NOMO-1 treated with dmso at 0.1 percent for 144 hours (cell line): ENCODE data around the gene KRTAP5-3.
"Not testable (repeated sequence)": the region's sequence is repeated elsewhere in the genome, so short reads cannot be mapped to it uniquely, and the experiment has no call there.

Source experiments
- DNase-seq: peaks from one replicate; lab custom pipeline; 2025; ENCODE audit not compliant: unreplicated experiment; lab: John Stamatoyannopoulos, UW

Gene KRTAP5-3

GRCh38 chr11:1584661-1585370, 23.4 kb downstream of the KRTAP5-3 start, which contains the start of gene KRTAP5-1:
TSS of gene KRTAP5-1 (minus strand) at chr11:1585283. CDS start at chr11:1585249, 34 bp downstream.
- not testable (repeated sequence) for DNase-seq

- DNase-seq = not testable (repeated sequence)
Observed at GRCh38 chr11:1582909-1583308, 25.4 kb downstream of the KRTAP5-3 start.

GRCh38 chr11:1581976-1582375, 26.3 kb downstream of the KRTAP5-3 start:
- no peak for DNase-seq

- DNase-seq = no peak
Observed at GRCh38 chr11:1576825-1577224, 31.4 kb downstream of the KRTAP5-3 start.

GRCh38 chr11:1575756-1576155, 32.5 kb downstream of the KRTAP5-3 start:
- not testable (repeated sequence) for DNase-seq

- no peak for DNase-seq
Observed at GRCh38 chr11:1574933-1575242, 33.4 kb downstream of the KRTAP5-3 start.

- no peak for DNase-seq
Observed at GRCh38 chr11:1574238-1574932, 33.9 kb downstream of the KRTAP5-3 start.

- DNase-seq = no peak
Observed at GRCh38 chr11:1573903-1574237, 34.4 kb downstream of the KRTAP5-3 start.

GRCh38 chr11:1573077-1573902, 35.0 kb downstream of the KRTAP5-3 start:
- DNase-seq = no peak

- DNase-seq = no peak
Observed at GRCh38 chr11:1572197-1573076, 35.8 kb downstream of the KRTAP5-3 start, which contains the start of gene DUSP8. TSS of gene DUSP8 (minus strand) at chr11:1572271. CDS start at chr11:1565826, 6,445 bp downstream.

GRCh38 chr11:1571760-1572196, 36.5 kb downstream of the KRTAP5-3 start:
- DNase-seq = no peak

GRCh38 chr11:1570896-1571759, 37.1 kb downstream of the KRTAP5-3 start:
- no peak for DNase-seq

- DNase-seq = no peak
Observed at GRCh38 chr11:1570531-1570895, 37.8 kb downstream of the KRTAP5-3 start.

GRCh38 chr11:1570001-1570453, 38.2 kb downstream of the KRTAP5-3 start:
- no peak for DNase-seq

- no peak for DNase-seq
Observed at GRCh38 chr11:1569251-1569780, 38.9 kb downstream of the KRTAP5-3 start.

- no peak for DNase-seq
Observed at GRCh38 chr11:1568441-1568911, 39.8 kb downstream of the KRTAP5-3 start.

GRCh38 chr11:1567721-1568100, 40.6 kb downstream of the KRTAP5-3 start:
- no peak for DNase-seq

GRCh38 chr11:1567052-1567720, 41.1 kb downstream of the KRTAP5-3 start:
- no peak for DNase-seq
